ENCODE data around the gene GHR. TPM values are rescaled to one million over a fixed set of nuclear protein-coding genes. Genes with fewer than 3 reads are reported as not detected.

The GHR gene
- polyA plus RNA-seq, 1 donor (not counting 4 experiments of a cell fraction or from before 2014, with no cell fraction given) = 1.8 TPM

GRCh38 chr5:42638972-42639371, 215.7 kb downstream of the GHR start:
- H3K4me1 ChIP-seq (ENCODE audit: control insufficient read depth, extremely low read depth, insufficient read depth, low read length) = peaks cover 20% of the 10 kb centered on the region
- no peaks in the 10 kb centered on the region for H3K36me3 ChIP-seq (ENCODE audit: control insufficient read depth in 2 of 2, extremely low read depth in 1 of 2, insufficient read depth in 2 of 2, low read length in 2 of 2)
- H2AFZ ChIP-seq (ENCODE audit: control insufficient read depth, low read length) = no peak overlapping the region
- no peak overlapping the region for H3K9ac ChIP-seq (ENCODE audit: control insufficient read depth, extremely low read depth, insufficient read depth, low read length)
- no peak overlapping the region for H3K4me3 ChIP-seq (ENCODE audit: control insufficient read depth in 2 of 3, extremely low read depth in 1 of 3, insufficient read depth in 2 of 3, low read depth in 1 of 3, low read length in 3 of 3)
- dilution Hi-C loops (cut with MboI; ENCODE audit: extremely low pct_ligation_motif_present, low sequenced_read_pairs) = no loop called here
- no peak for DNase-seq (ENCODE audit: low read depth, low spot score)
- no peaks in the 10 kb centered on the region for H3K79me2 ChIP-seq (ENCODE audit: control insufficient read depth, insufficient read depth, low read length)
- H3K27ac ChIP-seq (ENCODE audit: control insufficient read depth, insufficient read depth, low read length) = no peak overlapping the region
- H3K27me3 ChIP-seq (ENCODE audit: control insufficient read depth, extremely low read depth, insufficient read depth, low read length) = no peaks in the 10 kb centered on the region
- no peaks in the 10 kb centered on the region for H4K20me1 ChIP-seq (ENCODE audit: control insufficient read depth, extremely low read depth, insufficient read depth, low read length)
- FAIRE-seq = no peak
- H3K4me2 ChIP-seq (ENCODE audit: control insufficient read depth, extremely low read depth, insufficient read depth, low read depth, low read length) = no peak overlapping the region
- TF ChIP-seq, protein P1, sequence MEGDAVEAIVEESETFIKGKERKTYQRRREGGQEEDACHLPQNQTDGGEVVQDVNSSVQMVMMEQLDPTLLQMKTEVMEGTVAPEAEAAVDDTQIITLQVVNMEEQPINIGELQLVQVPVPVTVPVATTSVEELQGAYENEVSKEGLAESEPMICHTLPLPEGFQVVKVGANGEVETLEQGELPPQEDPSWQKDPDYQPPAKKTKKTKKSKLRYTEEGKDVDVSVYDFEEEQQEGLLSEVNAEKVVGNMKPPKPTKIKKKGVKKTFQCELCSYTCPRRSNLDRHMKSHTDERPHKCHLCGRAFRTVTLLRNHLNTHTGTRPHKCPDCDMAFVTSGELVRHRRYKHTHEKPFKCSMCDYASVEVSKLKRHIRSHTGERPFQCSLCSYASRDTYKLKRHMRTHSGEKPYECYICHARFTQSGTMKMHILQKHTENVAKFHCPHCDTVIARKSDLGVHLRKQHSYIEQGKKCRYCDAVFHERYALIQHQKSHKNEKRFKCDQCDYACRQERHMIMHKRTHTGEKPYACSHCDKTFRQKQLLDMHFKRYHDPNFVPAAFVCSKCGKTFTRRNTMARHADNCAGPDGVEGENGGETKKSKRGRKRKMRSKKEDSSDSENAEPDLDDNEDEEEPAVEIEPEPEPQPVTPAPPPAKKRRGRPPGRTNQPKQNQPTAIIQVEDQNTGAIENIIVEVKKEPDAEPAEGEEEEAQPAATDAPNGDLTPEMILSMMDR (optimal IDR thresholded peaks at IDR 0.05 in 1 of 3, IDR thresholded peaks at IDR 0.05 in 1 of 3, conservative IDR thresholded peaks at IDR 0.05 in 1 of 3; ENCODE audit: extremely low read depth in 1 of 3, insufficient read depth in 2 of 3, low read length in 3 of 3) = no peak
- TF ChIP-seq EZH2 (IDR thresholded peaks at IDR 0.05; ENCODE audit: low read length) = no peak
- no peaks in the 10 kb centered on the region for H3K9me3 ChIP-seq (ENCODE audit: control insufficient read depth, low read depth, low read length)
- H3K9me1 ChIP-seq (ENCODE audit: control insufficient read depth, extremely low read depth, insufficient read depth, low read length) = no peaks in the 10 kb centered on the region

GRCh38 chr5:42640835-42641234, 217.6 kb downstream of the GHR start:
- Histone ChIP-seq H3K36me3 (ENCODE audit: control insufficient read depth in 2 of 2, extremely low read depth in 1 of 2, insufficient read depth in 2 of 2, low read length in 2 of 2) (no peaks in the 10 kb centered on the region), H3K4me1 (ENCODE audit: control insufficient read depth, extremely low read depth, insufficient read depth, low read length) (peaks cover 20% of the 10 kb centered on the region), H3K9me1 (ENCODE audit: control insufficient read depth, extremely low read depth, insufficient read depth, low read length) (no peaks in the 10 kb centered on the region), H2AFZ (ENCODE audit: control insufficient read depth, low read length) (peak overlapping the region; percentile 57), H3K27ac (ENCODE audit: control insufficient read depth, insufficient read depth, low read length) (peak overlapping the region; percentile 77), H3K4me2 (ENCODE audit: control insufficient read depth, extremely low read depth, insufficient read depth, low read depth, low read length) (peak overlapping the region; percentile 52), H3K9me3 (ENCODE audit: control insufficient read depth, low read depth, low read length) (no peaks in the 10 kb centered on the region), H4K20me1 (ENCODE audit: control insufficient read depth, extremely low read depth, insufficient read depth, low read length) (no peaks in the 10 kb centered on the region), H3K79me2 (ENCODE audit: control insufficient read depth, insufficient read depth, low read length) (no peaks in the 10 kb centered on the region), H3K4me3 (ENCODE audit: control insufficient read depth in 2 of 3, extremely low read depth in 1 of 3, insufficient read depth in 2 of 3, low read depth in 1 of 3, low read length in 3 of 3) (peak overlapping the region in 1 of 3 experiments; percentile 45), H3K9ac (ENCODE audit: control insufficient read depth, extremely low read depth, insufficient read depth, low read length) (no peak overlapping the region), H3K27me3 (ENCODE audit: control insufficient read depth, extremely low read depth, insufficient read depth, low read length) (no peaks in the 10 kb centered on the region)
- FAIRE-seq (peak; percentile 68), DNase-seq (ENCODE audit: low read depth, low spot score) (no peak)
- dilution Hi-C loops (cut with MboI; ENCODE audit: extremely low pct_ligation_motif_present, low sequenced_read_pairs) = no loop called here
- no peak for TF ChIP-seq EZH2 (IDR thresholded peaks at IDR 0.05; ENCODE audit: low read length)
- TF ChIP-seq, protein P1 (optimal IDR thresholded peaks at IDR 0.05 in 1 of 3, IDR thresholded peaks at IDR 0.05 in 1 of 3, conservative IDR thresholded peaks at IDR 0.05 in 1 of 3; ENCODE audit: extremely low read depth in 1 of 3, insufficient read depth in 2 of 3, low read length in 3 of 3) = no peak
